Lower leg skin (tissue), 3 donors: ENCODE results near the gene TATDN2.

ENCODE experiments used
- CTCF ChIP-seq, 3 donors: fragments of 450-650 bp; IDR thresholded peaks; one replicate each; pipeline ENCODE4 v1.5.1; 2016; ENCODE audit warnings: antibody characterized with exemption in 3 of 3, mild to moderate bottlenecking in 3 of 3, moderate library complexity in 2 of 3
- POLR2A ChIP-seq, 2 donors: fragments of 450-650 bp; IDR thresholded peaks; one replicate each; pipeline ENCODE4 v1.6.1; 2016 to 2017; ENCODE audit warnings: antibody characterized with exemption in 2 of 2, mild to moderate bottlenecking in 1 of 2, moderate library complexity in 1 of 2

DNA sequence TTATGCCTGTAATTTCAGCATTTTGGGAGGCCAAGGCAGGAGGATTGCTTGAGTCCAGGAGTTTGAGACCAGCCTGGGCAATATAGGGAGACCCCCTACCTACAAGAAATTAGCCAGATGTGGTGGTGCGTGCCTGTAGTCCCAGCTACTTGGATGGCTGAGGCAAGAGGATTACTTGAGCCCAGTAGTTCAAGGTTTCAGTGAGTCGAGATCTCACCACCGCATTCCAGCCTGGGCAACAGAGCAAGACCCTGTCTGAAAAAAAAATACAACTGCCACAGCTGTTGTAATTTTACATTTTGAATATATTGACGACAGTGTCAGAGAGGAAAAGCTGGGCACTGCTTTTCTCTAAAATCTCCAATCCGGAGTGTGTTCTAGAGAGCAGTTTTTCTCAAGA, 21.2 kb downstream of the TATDN2 start:
- TF ChIP-seq POLR2A (IDR thresholded peaks at IDR 0.05) (no peak), CTCF (IDR thresholded peaks at IDR 0.05) (no peak)
